VCaP (cell line): Measurements from ENCODE around the gene MTA2.

Experiments
- H3K27ac ChIP-seq: fragments of 450-650 bp; 2 replicates; pipeline ENCODE4 v1.5.1; 2017
- TF ChIP-seq, protein P1 (sequence below): fragments of 450-650 bp; conservative IDR thresholded peaks from 2 replicates; pipeline ENCODE4 v1.5.1; 2017; ENCODE audit warnings: mild to moderate bottlenecking, moderate library complexity

The MTA2 gene

DNA sequence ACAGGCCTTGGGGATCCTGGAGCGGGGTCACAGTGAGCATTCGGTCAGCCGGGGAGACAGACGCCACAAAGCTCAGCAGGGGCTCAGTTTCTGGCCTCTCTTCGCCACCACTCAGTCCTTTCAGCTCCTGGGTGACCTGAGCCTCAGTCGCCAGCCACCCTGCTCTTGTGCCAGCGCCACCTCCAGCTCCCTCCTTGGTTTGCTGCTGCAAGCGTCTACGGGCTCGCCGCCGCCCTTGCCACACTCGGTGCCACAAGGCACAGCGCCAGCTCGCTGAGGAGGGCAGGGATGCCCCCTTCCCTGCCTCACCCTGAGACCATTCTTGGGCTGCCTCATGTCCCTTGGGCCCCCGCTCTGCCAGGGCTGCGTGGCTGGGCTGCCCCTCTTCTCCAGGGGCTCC lies 26.5 kb downstream of the MTA2 start:
- no peak overlapping the region for H3K27ac ChIP-seq
- TF ChIP-seq, protein P1, sequence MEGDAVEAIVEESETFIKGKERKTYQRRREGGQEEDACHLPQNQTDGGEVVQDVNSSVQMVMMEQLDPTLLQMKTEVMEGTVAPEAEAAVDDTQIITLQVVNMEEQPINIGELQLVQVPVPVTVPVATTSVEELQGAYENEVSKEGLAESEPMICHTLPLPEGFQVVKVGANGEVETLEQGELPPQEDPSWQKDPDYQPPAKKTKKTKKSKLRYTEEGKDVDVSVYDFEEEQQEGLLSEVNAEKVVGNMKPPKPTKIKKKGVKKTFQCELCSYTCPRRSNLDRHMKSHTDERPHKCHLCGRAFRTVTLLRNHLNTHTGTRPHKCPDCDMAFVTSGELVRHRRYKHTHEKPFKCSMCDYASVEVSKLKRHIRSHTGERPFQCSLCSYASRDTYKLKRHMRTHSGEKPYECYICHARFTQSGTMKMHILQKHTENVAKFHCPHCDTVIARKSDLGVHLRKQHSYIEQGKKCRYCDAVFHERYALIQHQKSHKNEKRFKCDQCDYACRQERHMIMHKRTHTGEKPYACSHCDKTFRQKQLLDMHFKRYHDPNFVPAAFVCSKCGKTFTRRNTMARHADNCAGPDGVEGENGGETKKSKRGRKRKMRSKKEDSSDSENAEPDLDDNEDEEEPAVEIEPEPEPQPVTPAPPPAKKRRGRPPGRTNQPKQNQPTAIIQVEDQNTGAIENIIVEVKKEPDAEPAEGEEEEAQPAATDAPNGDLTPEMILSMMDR = no peak

DNA sequence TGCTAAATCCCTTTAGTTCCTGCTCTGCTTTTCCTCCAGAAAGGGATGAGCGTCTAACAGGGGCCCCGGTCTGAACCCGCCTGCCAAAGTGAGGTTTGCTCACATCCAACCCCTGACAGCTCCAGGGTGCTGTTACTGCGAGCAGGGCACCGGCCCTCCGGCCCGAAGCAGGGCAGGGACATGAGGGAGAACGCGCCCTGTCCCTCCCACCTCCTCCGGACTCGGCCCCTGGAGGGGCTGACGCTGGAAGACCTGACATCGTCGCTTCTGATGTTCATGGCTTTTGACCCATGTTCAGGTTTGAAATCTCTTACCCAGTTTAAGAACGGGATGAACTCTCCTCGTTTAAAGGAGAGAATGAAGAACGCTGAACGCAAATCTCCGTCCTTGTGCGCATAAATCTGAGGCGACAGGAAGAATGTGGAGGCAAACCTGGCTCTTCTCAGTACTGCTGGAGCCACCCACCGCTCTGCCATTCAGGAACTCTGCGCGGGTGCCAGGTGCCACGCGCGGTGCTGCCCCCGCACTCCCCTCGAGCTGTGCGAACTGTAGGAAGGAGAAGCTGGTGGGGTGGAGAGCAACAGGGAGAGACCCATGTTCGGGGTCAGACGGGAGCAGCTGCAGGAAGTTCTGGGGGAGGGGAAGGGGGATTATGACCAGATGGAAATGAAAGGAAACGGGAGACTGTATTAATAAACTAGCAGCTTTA lies 27.1 kb downstream of the MTA2 start:
- peak overlapping the region; percentile 86 for H3K27ac ChIP-seq

DNA sequence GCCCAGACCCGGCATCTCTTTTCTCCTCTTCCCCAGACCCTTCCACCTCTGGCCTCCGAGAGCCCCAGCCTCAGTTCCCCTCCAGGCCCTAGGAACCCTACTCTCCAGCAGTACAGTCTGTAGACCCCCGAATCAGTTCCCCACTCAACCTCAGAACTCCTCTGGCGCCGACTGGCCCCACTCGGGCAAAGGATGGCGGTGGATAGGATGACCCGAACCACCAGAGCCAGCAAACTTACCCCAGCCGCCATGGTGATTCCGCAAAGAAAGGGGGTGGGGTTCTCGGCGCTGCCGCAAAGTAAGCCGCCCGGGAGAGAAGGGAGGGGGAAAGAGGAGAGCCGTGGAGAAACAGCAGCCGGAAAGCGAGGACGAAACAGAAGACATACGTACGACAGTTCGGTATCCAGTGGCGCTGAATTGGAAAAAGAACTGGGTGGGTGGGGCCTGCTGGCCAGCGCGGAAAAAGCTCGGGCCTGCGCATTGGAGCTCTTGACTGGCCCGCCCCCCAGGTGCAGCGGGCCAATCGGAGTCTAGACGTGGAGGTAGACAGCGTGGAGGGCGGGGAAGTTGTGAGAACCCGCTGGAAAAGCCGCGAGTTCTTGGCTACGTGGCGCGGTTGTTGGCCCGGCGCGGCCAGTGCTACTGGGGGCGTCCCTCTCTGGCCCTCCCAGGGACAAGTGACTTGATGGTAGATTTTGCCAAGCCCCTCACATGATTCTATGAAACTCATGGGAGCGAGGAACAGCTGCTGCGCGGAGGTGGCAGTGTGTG lies 27.9 kb downstream of the MTA2 start, which contains the start of gene EEF1G:
Gene EEF1G (minus strand): TSS at position 300 of the 771 bp plus-strand sequence. CDS start 49 bp downstream, at position 251.
- peak within 1 kb of the TSS; percentile 86 for H3K27ac ChIP-seq
- TF ChIP-seq, protein P1 = no peak

More for the DNA sequence above, 27.1 kb downstream of the MTA2 start:
- TF ChIP-seq, protein P1 = no peak

DNA sequence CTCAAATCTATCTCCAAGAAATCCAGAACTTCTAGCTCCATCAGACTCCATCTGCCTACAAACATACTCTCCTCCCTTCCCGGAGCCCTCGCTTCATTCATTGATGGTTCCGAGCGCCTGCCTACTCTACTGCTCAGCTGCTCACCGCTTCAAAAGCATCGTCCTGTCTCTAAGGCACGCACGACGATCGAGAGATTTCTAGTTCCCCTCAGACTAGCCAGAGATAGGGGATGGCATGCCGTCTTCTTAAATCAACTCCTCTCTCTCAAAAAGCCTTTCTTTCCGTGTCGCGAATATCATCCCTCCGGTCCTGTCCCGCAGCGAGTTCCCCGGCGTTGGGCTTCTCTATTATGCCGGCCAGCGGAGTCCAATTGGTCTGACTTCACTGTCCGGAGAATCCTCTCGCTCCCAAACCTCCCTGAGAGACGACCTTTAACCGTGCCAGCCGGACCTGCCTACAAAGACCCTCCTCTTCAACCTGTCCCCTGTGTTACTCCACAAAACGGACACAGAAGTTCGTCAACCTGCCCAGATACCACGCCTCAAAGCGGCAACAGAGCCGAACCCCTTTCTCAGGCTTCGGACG lies 28.6 kb downstream of the MTA2 start:
- peak overlapping the region; percentile 86 for H3K27ac ChIP-seq
- TF ChIP-seq, protein P1 = no peak

DNA sequence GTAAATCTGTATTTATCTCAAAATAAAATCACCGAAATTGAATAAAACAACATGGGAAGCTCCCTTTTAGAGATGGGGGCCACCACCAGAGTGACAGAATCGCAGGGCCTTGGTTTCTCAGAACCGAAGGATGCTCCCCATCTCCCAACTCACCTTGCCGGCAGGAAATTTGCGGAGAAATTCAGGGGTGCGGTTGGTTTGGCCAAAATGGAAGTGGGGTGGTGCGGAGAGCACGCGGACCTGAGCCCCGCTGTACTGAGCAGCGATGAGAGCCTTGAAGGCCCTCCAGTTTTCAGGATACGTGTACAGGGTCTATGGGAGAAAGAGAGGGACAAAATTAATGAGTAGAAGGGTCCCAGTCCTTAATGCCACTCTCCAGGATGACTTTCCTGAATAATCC lies 29.2 kb downstream of the MTA2 start:
- TF ChIP-seq, protein P1 = no peak
- peak overlapping the region; percentile 86 for H3K27ac ChIP-seq

DNA sequence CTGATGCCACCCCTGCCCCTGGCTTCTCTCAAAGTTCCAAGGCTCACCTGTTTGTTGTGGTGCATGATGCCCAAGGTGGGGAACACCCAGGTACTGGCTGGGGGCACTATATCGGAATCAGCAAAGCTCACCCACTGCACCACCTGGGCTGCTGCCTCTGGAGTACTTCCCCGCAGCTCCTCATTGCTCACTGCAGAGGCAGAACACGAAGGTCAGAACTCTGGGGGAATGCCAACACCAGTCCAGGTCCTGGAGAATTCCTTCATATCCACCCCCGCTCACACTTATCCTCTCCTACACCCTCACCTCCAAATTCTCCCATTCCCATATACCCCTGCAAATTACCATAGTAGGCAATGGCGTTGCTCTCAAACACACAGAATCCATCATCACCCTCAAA lies 30.2 kb downstream of the MTA2 start:
- peak overlapping the region; percentile 86; the same call in 1 of the 2 replicates for H3K27ac ChIP-seq

DNA sequence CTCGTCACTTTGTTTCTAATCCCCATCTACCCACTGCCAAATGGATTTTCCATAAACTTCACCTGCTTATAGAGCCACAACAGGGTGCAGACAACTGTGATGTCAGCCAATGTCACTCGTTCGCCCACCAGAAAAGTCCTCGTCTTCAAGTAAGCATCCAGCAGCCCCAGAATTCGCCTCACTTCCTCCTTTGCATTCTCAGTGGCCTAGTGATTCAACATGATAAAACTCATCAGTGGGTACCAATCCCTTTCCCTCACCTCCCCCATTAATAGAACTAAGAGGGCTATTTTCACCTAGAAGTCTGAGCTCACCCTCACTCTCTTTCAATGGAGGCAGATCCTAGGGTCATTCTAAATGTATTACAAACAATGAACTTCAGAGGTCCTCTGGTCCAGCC lies 30.8 kb downstream of the MTA2 start:
- peak overlapping the region; percentile 21; the same call in 1 of the 2 replicates for H3K27ac ChIP-seq

DNA sequence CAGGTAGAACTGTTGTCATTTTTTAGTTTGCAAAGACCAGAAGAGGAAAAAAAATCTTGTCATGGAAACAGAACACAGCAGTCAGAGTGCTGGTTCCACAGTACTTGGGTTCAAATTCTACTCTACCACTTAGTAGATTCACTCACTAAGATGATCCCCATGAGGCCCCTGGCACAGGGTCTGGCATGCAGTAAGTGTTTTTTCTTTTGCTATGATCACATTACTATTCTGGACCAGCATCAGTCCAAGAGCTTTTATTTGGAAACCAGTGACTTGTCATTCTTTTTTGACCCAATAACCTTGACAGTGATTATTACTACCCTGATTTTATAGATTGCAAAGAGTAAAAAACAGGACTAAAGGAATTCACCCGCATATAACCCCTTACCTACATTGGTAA lies 32.1 kb downstream of the MTA2 start:
- H3K27ac ChIP-seq = peak overlapping the region; percentile 21; the same call in 1 of the 2 replicates
- TF ChIP-seq, protein P1 = no peak
